GM12878 (cell line): ENCODE data around the gene PRR14L. TPM values are rescaled to one million over a fixed set of nuclear protein-coding genes. Genes with fewer than 3 reads are reported as not detected.

ENCODE experiments used
- ATAC-seq: fragments of 200-7000 bp; cut with Tn5 transposase; 3 replicates; pipeline ENCODE4 v1.9.1; 2020; ENCODE audit warnings: mild to moderate bottlenecking, moderate library complexity
- BruUV-seq: library from RNA; stranded (reverse); fragments of 400-500 nt; replicated peaks from 2 replicates; lab custom pipeline; 2021; lab: Mats Ljungman, UMichigan
- CTCF ChIA-PET: fragments of 300-600 bp; sonication (Branson Sonifier 250); formaldehyde crosslinking; extraction: SDS; loops from one replicate; lab custom pipeline; 2021; ENCODE audit warnings: inconsistent platforms; lab: Yijun Ruan, JAX
- POLR2A ChIA-PET: fragments of 350-600 bp; formaldehyde crosslinking; extraction: SDS; loops from one replicate; lab custom pipeline; 2021; ENCODE audit warnings: inconsistent platforms; lab: Charles Lee
- RAD21 ChIA-PET: fragments of 300-600 bp; sonication (Branson Sonifier 250); formaldehyde crosslinking; loops from one replicate; lab custom pipeline; 2023; ENCODE audit warnings: antibody characterized with exemption; ENCODE audit not compliant: unreplicated experiment; lab: Charles Lee
- SMC1A ChIA-PET: fragments of 300-600 bp; sonication (Branson Sonifier 250); formaldehyde crosslinking; loops from one replicate; lab custom pipeline; 2023; ENCODE audit not compliant: unreplicated experiment, uncharacterized antibody; lab: Charles Lee
- DNase-seq: peaks from one replicate; pipeline ENCODE4 v3.0.0-alpha.2; 2011; ENCODE audit warnings: low read depth, low spot score
- FAIRE-seq: peaks from 3 replicates; lab custom pipeline; 2011; peaks lifted over from hg19 to GRCh38; lab: Jason Lieb, UNC
- H2AFZ ChIP-seq: 2 replicates; pipeline ENCODE4 v1.6.0; 2011; ENCODE audit warnings: low read depth, low read length, control low read depth; ENCODE audit not compliant: control insufficient read depth
- H3K27ac ChIP-seq: 2 replicates; pipeline ENCODE4 v1.5.1; 2011; ENCODE audit warnings: control low read depth; ENCODE audit not compliant: control insufficient read depth, insufficient read depth
- H3K27me3 ChIP-seq, 2 experiments: replicated peaks in 1 of 2; 2 replicates each; pipeline versions ENCODE4 v1.6.0 to v1.6.1; 2011; ENCODE audit warnings: low read length in 1 of 2; ENCODE audit not compliant: control insufficient read depth in 2 of 2, insufficient read depth in 2 of 2
- H3K36me3 ChIP-seq, 2 experiments: 2 replicates each; pipeline ENCODE4 v1.5.1; 2011; ENCODE audit warnings: low read length in 1 of 2; ENCODE audit not compliant: control insufficient read depth in 2 of 2, insufficient read depth in 2 of 2
- H3K4me1 ChIP-seq: 2 replicates; pipeline ENCODE4 v1.6.1; 2011; ENCODE audit warnings: mild to moderate bottlenecking, low read length, moderate library complexity, mixed read lengths; ENCODE audit not compliant: control insufficient read depth, insufficient read depth
- H3K4me2 ChIP-seq: 2 replicates; pipeline ENCODE4 v1.6.0; 2011; ENCODE audit warnings: control low read depth; ENCODE audit not compliant: control insufficient read depth, insufficient read depth
- H3K4me3 ChIP-seq: fragments of 200-600 bp; sonication (generic); 2 replicates; pipeline ENCODE4 v1.5.1; 2016
- H3K79me2 ChIP-seq: 2 replicates; pipeline ENCODE4 v1.6.0; 2011; ENCODE audit warnings: low read length; ENCODE audit not compliant: control insufficient read depth, insufficient read depth
- H3K9ac ChIP-seq: 2 replicates; pipeline ENCODE4 v1.8.0; 2011; ENCODE audit warnings: low read length, control low read depth, mixed read lengths; ENCODE audit not compliant: control insufficient read depth, insufficient read depth
- H3K9me3 ChIP-seq: replicated peaks from 3 replicates; pipeline ENCODE4 v1.5.1; 2011; ENCODE audit warnings: mild to moderate bottlenecking, low read length; ENCODE audit not compliant: control insufficient read depth, insufficient read depth
- H4K20me1 ChIP-seq: 2 replicates; pipeline ENCODE4 v1.6.0; 2011; ENCODE audit not compliant: control insufficient read depth, insufficient read depth
- CHD4 ChIP-seq: fragments of 200-600 bp; sonication (generic); IDR thresholded peaks from 2 replicates; pipeline ENCODE4 v1.6.1; 2016; ENCODE audit warnings: mild to moderate bottlenecking
- EED ChIP-seq: sonication (generic); IDR thresholded peaks from 2 replicates; pipeline ENCODE4 v1.6.1; 2016; ENCODE audit warnings: antibody characterized with exemption, low read depth
- POLR2AphosphoS5 ChIP-seq: IDR thresholded peaks from 2 replicates; pipeline ENCODE4 v1.6.1; 2011; ENCODE audit warnings: mild to moderate bottlenecking, low read length, inconsistent platforms
- SIN3A ChIP-seq: IDR thresholded peaks from 2 replicates; pipeline ENCODE4 v1.6.1; 2012; ENCODE audit warnings: low read depth, low read length, improper control_type of control experiment
- TAF1 ChIP-seq: IDR thresholded peaks from 2 replicates; pipeline ENCODE4 v1.6.1; 2011; ENCODE audit warnings: mild to moderate bottlenecking, low read depth, low read length, borderline replicate concordance
- WGBS: methylation state at CpG from one replicate; pipeline ENCODE4 v1.1.6; 2016; ENCODE audit warnings: low lambda C conversion rate; ENCODE audit not compliant: insufficient replicate concordance, insufficient coverage; ENCODE audit errors: missing lambda C conversion rate; 5-methylcytosine and 5-hydroxymethylcytosine counted together
- in situ Hi-C: fragments of 300-500 bp; cut with MboI; formaldehyde crosslinking; loops from 9 replicates; pipeline ENCODE4 v1.14.3; 2018; ENCODE audit warnings: mixed read lengths
- intact Hi-C: fragments of 100-400 bp; cut with micrococcal nuclease; formaldehyde crosslinking; loops from one replicate; pipeline ENCODE4 v1.14.2; 2022; ENCODE audit not compliant: unreplicated experiment
- polyA plus RNA-seq, 11 experiments: library from polyadenylated mRNA; depleted of rRNA in 4 of 11; unstranded in 6 of 11; stranded (reverse) in 5 of 11; fragments of >200 nt; fragmentation: Nextera tagmentation in 4 of 11; fragmentation: Illumina TruSeq in 1 of 11; extraction: Ambion mirVana in 4 of 11; extraction: Trizol in 1 of 11; gene quantifications; 1 replicate in 1 of 11; 2 replicates in 10 of 11; pipeline versions ENCODE4 v1.2.1 to v1.2.3, GENCODE V29; 2011 to 2016; ENCODE audit warnings: inconsistent platforms in 2 of 11, missing spikeins in 2 of 11, low read depth in 1 of 11
- total RNA-seq, 4 experiments: library from RNA; depleted of rRNA in 3 of 4; stranded (reverse); fragments of >200 nt in 3 of 4; fragmentation: Illumina TruSeq in 1 of 4; extraction: Trizol in 1 of 4; gene quantifications; 2 replicates each; pipeline versions ENCODE4 v1.2.1 to v1.2.3, GENCODE V29; 2013 to 2021
- TF ChIP-seq, protein P1 (sequence below): fragments of 450-650 bp; IDR thresholded peaks from 2 replicates; pipeline ENCODE4 v1.6.1; 2016; ENCODE audit warnings: mild to moderate bottlenecking
- TF ChIP-seq, protein P2 (sequence below): fragments of 450-650 bp; IDR thresholded peaks from 2 replicates; pipeline ENCODE4 v1.6.1; 2017; ENCODE audit warnings: mild to moderate bottlenecking, moderate library complexity
- TF ChIP-seq, protein P3 (sequence below): fragments of 450-650 bp; IDR thresholded peaks from 2 replicates; pipeline ENCODE4 v1.6.1; 2017; ENCODE audit warnings: low read depth, mild to moderate bottlenecking, moderate library complexity
- TF ChIP-seq, protein P4 (sequence below): fragments of 450-650 bp; IDR thresholded peaks from 2 replicates; pipeline ENCODE4 v1.6.1; 2017; ENCODE audit warnings: mild to moderate bottlenecking, moderate library complexity
- TF ChIP-seq, protein P5 (sequence below): IDR thresholded peaks from 2 replicates; pipeline ENCODE4 v1.6.1; 2011; ENCODE audit warnings: mild to moderate bottlenecking, low read depth, low read length, moderate library complexity; ENCODE audit not compliant: insufficient replicate concordance

PRR14L gene
- total and polyA plus RNA-seq, 10 of the 15 experiments (the other 5 are each of a cell fraction or from before 2014, with no cell fraction given), result 4.2 to 49.0 (median 21.4) TPM

DNA sequence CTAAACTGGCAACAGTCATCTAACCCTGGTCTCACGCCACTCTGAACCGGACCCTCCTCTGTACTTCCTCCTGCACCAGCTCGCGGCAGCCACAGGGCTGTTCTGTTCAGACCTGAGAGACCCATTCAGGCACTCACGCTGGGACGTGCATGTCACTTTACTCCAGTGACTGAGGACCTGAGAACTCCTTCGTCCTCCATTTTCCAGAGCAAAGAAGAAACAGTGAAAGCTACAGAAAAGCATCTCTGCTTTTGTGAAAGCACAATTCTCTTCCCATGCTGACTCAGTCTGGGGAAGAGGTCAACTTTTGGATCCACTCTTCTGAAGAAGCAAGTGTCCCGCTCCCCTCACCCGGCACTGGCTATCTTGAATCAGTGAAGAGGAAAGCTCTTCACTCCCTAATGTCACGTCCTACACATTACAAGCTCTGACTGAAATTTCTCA lies 112.5 kb downstream of the PRR14L start:
- peak overlapping the region; percentile 1 for H2AFZ ChIP-seq
- TSS peak; percentile 56 for BruUV-seq
- intact Hi-C loops (no loop called here), in situ Hi-C loops (loop anchor here (5.0 kb wide), 2 partner anchors 145 to 285 kb away; no protein-coding TSS in a partner anchor)
- WGBS, result 2% methylated on average over 10 of the region's 10 CpGs
- SMC1A ChIA-PET, result interaction anchor here (0.5 to 8.5 kb wide), 11 partner anchors 10 to 925 kb away, joined by 3 to 88 read pairs (median 4); partner anchors contain the start of gene PISD
- H3K9ac ChIP-seq, result peak overlapping the region; percentile 84
- DNase-seq, result no peak
- H3K4me2 ChIP-seq, result peak overlapping the region; percentile 100
- RAD21 ChIA-PET, result interaction anchor here (0.6 to 7.4 kb wide), 10 partner anchors 9 to 186 kb away, joined by 3 to 49 read pairs (median 4); partner anchors contain the start of gene PISD
- no peaks in the 10 kb centered on the region for H3K27me3 ChIP-seq
- H3K9me3 ChIP-seq, result no peaks in the 10 kb centered on the region; the same call in 2 of the 3 replicates
- H3K4me1 ChIP-seq, result peaks cover 52% of the 10 kb centered on the region
- H4K20me1 ChIP-seq, result no peaks in the 10 kb centered on the region
- H3K79me2 ChIP-seq, result peaks cover 72% of the 10 kb centered on the region
- H3K27ac ChIP-seq, result peak overlapping the region; percentile 98
- H3K4me3 ChIP-seq, result peak overlapping the region; percentile 71
- no peaks in the 10 kb centered on the region; a peak in 1 of 4 replicates for H3K36me3 ChIP-seq
- peak; percentile 41 for FAIRE-seq
- POLR2A ChIA-PET, result interaction anchor here (0.6 to 5.4 kb wide), 10 partner anchors 9 to 335 kb away, joined by 3 to 28 read pairs (median 4); partner anchors contain the start of gene PISD
- ATAC-seq, result peak; percentile 83
- CTCF ChIA-PET, result interaction anchor here (0.6 to 6.8 kb wide), 11 partner anchors 9 to 324 kb away, joined by 3 to 51 read pairs (median 6); partner anchors contain the start of genes DEPDC5 and PISD
- TF ChIP-seq CHD4, result no peak
- TF ChIP-seq, protein P1, sequence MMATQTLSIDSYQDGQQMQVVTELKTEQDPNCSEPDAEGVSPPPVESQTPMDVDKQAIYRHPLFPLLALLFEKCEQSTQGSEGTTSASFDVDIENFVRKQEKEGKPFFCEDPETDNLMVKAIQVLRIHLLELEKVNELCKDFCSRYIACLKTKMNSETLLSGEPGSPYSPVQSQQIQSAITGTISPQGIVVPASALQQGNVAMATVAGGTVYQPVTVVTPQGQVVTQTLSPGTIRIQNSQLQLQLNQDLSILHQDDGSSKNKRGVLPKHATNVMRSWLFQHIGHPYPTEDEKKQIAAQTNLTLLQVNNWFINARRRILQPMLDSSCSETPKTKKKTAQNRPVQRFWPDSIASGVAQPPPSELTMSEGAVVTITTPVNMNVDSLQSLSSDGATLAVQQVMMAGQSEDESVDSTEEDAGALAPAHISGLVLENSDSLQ, result peak; percentile 88
- TF ChIP-seq TAF1, result peak; percentile 36; the same call in 1 of the 2 replicates
- TF ChIP-seq, protein P2, sequence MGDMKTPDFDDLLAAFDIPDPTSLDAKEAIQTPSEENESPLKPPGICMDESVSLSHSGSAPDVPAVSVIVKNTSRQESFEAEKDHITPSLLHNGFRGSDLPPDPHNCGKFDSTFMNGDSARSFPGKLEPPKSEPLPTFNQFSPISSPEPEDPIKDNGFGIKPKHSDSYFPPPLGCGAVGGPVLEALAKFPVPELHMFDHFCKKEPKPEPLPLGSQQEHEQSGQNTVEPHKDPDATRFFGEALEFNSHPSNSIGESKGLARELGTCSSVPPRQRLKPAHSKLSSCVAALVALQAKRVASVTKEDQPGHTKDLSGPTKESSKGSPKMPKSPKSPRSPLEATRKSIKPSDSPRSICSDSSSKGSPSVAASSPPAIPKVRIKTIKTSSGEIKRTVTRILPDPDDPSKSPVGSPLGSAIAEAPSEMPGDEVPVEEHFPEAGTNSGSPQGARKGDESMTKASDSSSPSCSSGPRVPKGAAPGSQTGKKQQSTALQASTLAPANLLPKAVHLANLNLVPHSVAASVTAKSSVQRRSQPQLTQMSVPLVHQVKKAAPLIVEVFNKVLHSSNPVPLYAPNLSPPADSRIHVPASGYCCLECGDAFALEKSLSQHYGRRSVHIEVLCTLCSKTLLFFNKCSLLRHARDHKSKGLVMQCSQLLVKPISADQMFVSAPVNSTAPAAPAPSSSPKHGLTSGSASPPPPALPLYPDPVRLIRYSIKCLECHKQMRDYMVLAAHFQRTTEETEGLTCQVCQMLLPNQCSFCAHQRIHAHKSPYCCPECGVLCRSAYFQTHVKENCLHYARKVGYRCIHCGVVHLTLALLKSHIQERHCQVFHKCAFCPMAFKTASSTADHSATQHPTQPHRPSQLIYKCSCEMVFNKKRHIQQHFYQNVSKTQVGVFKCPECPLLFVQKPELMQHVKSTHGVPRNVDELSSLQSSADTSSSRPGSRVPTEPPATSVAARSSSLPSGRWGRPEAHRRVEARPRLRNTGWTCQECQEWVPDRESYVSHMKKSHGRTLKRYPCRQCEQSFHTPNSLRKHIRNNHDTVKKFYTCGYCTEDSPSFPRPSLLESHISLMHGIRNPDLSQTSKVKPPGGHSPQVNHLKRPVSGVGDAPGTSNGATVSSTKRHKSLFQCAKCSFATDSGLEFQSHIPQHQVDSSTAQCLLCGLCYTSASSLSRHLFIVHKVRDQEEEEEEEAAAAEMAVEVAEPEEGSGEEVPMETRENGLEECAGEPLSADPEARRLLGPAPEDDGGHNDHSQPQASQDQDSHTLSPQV, result no peak
- TF ChIP-seq POLR2AphosphoS5, result peak; percentile 86
- TF ChIP-seq, protein P3, sequence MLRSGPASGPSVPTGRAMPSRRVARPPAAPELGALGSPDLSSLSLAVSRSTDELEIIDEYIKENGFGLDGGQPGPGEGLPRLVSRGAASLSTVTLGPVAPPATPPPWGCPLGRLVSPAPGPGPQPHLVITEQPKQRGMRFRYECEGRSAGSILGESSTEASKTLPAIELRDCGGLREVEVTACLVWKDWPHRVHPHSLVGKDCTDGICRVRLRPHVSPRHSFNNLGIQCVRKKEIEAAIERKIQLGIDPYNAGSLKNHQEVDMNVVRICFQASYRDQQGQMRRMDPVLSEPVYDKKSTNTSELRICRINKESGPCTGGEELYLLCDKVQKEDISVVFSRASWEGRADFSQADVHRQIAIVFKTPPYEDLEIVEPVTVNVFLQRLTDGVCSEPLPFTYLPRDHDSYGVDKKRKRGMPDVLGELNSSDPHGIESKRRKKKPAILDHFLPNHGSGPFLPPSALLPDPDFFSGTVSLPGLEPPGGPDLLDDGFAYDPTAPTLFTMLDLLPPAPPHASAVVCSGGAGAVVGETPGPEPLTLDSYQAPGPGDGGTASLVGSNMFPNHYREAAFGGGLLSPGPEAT, result no peak
- TF ChIP-seq, protein P4, sequence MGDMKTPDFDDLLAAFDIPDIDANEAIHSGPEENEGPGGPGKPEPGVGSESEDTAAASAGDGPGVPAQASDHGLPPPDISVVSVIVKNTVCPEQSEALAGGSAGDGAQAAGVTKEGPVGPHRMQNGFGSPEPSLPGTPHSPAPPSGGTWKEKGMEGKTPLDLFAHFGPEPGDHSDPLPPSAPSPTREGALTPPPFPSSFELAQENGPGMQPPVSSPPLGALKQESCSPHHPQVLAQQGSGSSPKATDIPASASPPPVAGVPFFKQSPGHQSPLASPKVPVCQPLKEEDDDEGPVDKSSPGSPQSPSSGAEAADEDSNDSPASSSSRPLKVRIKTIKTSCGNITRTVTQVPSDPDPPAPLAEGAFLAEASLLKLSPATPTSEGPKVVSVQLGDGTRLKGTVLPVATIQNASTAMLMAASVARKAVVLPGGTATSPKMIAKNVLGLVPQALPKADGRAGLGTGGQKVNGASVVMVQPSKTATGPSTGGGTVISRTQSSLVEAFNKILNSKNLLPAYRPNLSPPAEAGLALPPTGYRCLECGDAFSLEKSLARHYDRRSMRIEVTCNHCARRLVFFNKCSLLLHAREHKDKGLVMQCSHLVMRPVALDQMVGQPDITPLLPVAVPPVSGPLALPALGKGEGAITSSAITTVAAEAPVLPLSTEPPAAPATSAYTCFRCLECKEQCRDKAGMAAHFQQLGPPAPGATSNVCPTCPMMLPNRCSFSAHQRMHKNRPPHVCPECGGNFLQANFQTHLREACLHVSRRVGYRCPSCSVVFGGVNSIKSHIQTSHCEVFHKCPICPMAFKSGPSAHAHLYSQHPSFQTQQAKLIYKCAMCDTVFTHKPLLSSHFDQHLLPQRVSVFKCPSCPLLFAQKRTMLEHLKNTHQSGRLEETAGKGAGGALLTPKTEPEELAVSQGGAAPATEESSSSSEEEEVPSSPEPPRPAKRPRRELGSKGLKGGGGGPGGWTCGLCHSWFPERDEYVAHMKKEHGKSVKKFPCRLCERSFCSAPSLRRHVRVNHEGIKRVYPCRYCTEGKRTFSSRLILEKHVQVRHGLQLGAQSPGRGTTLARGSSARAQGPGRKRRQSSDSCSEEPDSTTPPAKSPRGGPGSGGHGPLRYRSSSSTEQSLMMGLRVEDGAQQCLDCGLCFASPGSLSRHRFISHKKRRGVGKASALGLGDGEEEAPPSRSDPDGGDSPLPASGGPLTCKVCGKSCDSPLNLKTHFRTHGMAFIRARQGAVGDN, result no peak
- peak; percentile 35; the same call in 1 of the 2 replicates for TF ChIP-seq EED
- TF ChIP-seq SIN3A, result 0 out of 2 replicates have a peak, but pooled peaks have one; percentile 19
- TF ChIP-seq, protein P5, sequence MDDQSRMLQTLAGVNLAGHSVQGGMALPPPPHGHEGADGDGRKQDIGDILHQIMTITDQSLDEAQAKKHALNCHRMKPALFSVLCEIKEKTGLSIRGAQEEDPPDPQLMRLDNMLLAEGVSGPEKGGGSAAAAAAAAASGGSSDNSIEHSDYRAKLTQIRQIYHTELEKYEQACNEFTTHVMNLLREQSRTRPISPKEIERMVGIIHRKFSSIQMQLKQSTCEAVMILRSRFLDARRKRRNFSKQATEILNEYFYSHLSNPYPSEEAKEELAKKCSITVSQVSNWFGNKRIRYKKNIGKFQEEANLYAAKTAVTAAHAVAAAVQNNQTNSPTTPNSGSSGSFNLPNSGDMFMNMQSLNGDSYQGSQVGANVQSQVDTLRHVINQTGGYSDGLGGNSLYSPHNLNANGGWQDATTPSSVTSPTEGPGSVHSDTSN, result peak; percentile 5
